H1 (cell line): Measurements from ENCODE around the gene HNF4A. TPM values are rescaled to one million over a fixed set of nuclear protein-coding genes. Genes with fewer than 3 reads are reported as not detected.

ENCODE experiments used
- CTCF ChIA-PET: fragments of 300-600 bp; sonication (Branson Sonifier 250); formaldehyde crosslinking; loops from one replicate; lab custom pipeline; 2021; ENCODE audit not compliant: partially characterized antibody; lab: Charles Lee
- POLR2A ChIA-PET: fragments of 300-600 bp; sonication (Branson Sonifier 250); formaldehyde crosslinking; loops from one replicate; lab custom pipeline; 2021; ENCODE audit warnings: inconsistent platforms; ENCODE audit not compliant: partially characterized antibody; lab: Charles Lee
- DNase-seq, 2 experiments: peaks; one replicate each; pipeline versions ENCODE4 v3.0.0 to v3.0.0-alpha.2; 2010 to 2022; ENCODE audit warnings: low spot score in 2 of 2, low read depth in 1 of 2, mixed read lengths in 1 of 2
- FAIRE-seq: peaks from 2 replicates; lab custom pipeline; 2011; peaks lifted over from hg19 to GRCh38; lab: Jason Lieb, UNC
- H2AFZ ChIP-seq: 2 replicates; pipeline ENCODE4 v1.8.1; 2012; ENCODE audit warnings: low read length, inconsistent platforms
- H2AK5ac ChIP-seq: 2 replicates; pipeline ENCODE4 v1.6.1; 2013; ENCODE audit warnings: low read depth, low read length
- H2BK120ac ChIP-seq: replicated peaks from 2 replicates; pipeline ENCODE3; 2013; ENCODE audit warnings: low read depth, low read length, inconsistent platforms
- H2BK12ac ChIP-seq: 2 replicates; pipeline ENCODE4 v1.6.1; 2013; ENCODE audit warnings: low read depth, low read length
- H2BK15ac ChIP-seq: 2 replicates; pipeline ENCODE4 v1.6.1; 2013; ENCODE audit warnings: low read length
- H2BK20ac ChIP-seq: 2 replicates; pipeline ENCODE4 v1.6.1; 2013; ENCODE audit warnings: low read length
- H2BK5ac ChIP-seq: 2 replicates; pipeline ENCODE4 v1.6.1; 2013; ENCODE audit warnings: low read depth, low read length
- H3K14ac ChIP-seq: 2 replicates; pipeline ENCODE4 v1.6.1; 2013; ENCODE audit warnings: inconsistent platforms; ENCODE audit not compliant: insufficient read length
- H3K18ac ChIP-seq: 2 replicates; pipeline ENCODE4 v1.6.1; 2013; ENCODE audit warnings: low read length; ENCODE audit errors: extremely low read depth
- H3K23ac ChIP-seq: 2 replicates; pipeline ENCODE4 v1.6.1; 2013; ENCODE audit warnings: inconsistent platforms; ENCODE audit not compliant: insufficient read length
- H3K23me2 ChIP-seq: 2 replicates; pipeline ENCODE4 v1.6.1; 2013; ENCODE audit warnings: low read depth, low read length
- H3K27ac ChIP-seq: 2 replicates; pipeline ENCODE4 v1.6.1; 2011; ENCODE audit warnings: low read depth, low read length, inconsistent platforms
- H3K27me3 ChIP-seq, 4 experiments: replicated peaks in 1 of 4; 1 replicate in 1 of 4; 2 replicates in 3 of 4; pipeline versions ENCODE4 v1.6.1 to v1.8.1; 2011 to 2013; ENCODE audit warnings: low read length in 3 of 4, mild to moderate bottlenecking in 3 of 4, inconsistent platforms in 2 of 4, mixed read lengths in 2 of 4, moderate library complexity in 1 of 4; ENCODE audit not compliant: control insufficient read depth in 3 of 4, insufficient read depth in 3 of 4; ENCODE audit errors: extremely low read depth in 1 of 4
- H3K36me3 ChIP-seq, 4 experiments: 2 replicates each; pipeline versions ENCODE4 v1.6.1 to v1.8.1; 2011 to 2013; ENCODE audit warnings: mild to moderate bottlenecking in 4 of 4, low read length in 3 of 4, moderate library complexity in 2 of 4, control low read depth in 1 of 4, inconsistent platforms in 1 of 4; ENCODE audit not compliant: insufficient read depth in 4 of 4, control insufficient read depth in 2 of 4
- H3K4ac ChIP-seq: replicated peaks from 2 replicates; pipeline ENCODE3; 2013; ENCODE audit warnings: low read length, low read depth, mixed read lengths, inconsistent platforms; ENCODE audit not compliant: insufficient read length
- H3K4me1 ChIP-seq, 4 experiments: replicated peaks in 1 of 4; 1 replicate in 1 of 4; 2 replicates in 3 of 4; pipeline versions ENCODE4 v1.6.1 to v1.8.1; 2011 to 2013; ENCODE audit warnings: low read length in 3 of 4, inconsistent platforms in 2 of 4, mixed read lengths in 1 of 4; ENCODE audit not compliant: insufficient read depth in 4 of 4, control insufficient read depth in 3 of 4
- H3K4me2 ChIP-seq, 2 experiments: 2 replicates each; pipeline versions ENCODE4 v1.6.1 to v1.8.1; 2011 to 2013; ENCODE audit warnings: low read depth in 2 of 2, low read length in 2 of 2, control low read depth in 1 of 2, inconsistent platforms in 1 of 2, mild to moderate bottlenecking in 1 of 2; ENCODE audit not compliant: insufficient read depth in 1 of 2
- H3K4me3 ChIP-seq, 4 experiments: fragments of 200-600, 300-600 bp in 1 of 4; sonication (generic), shearing (Covaris generic), sonication (Bioruptor Twin) in 1 of 4; 2 replicates each; pipeline versions ENCODE4 v1.5.1 to v1.8.1; 2011 to 2016; ENCODE audit warnings: low read length in 4 of 4, low read depth in 3 of 4, control low read depth in 2 of 4, inconsistent platforms in 2 of 4, mild to moderate bottlenecking in 2 of 4, mixed read lengths in 1 of 4, moderate library complexity in 1 of 4; ENCODE audit not compliant: insufficient read depth in 2 of 4; ENCODE audit errors: extremely low read depth in 1 of 4
- H3K56ac ChIP-seq: replicated peaks from 2 replicates; pipeline ENCODE3; 2013; ENCODE audit warnings: low read depth, mild to moderate bottlenecking, mixed read lengths, low read length, inconsistent platforms; ENCODE audit not compliant: insufficient read length
- H3K79me1 ChIP-seq: 2 replicates; pipeline ENCODE4 v1.6.1; 2013; ENCODE audit warnings: low read depth, low read length, control low read depth
- H3K79me2 ChIP-seq, 2 experiments: 2 replicates each; pipeline versions ENCODE4 v1.6.1 to v1.8.1; 2012 to 2013; ENCODE audit warnings: low read length in 2 of 2, mild to moderate bottlenecking in 2 of 2, inconsistent platforms in 1 of 2; ENCODE audit not compliant: insufficient read depth in 2 of 2, control insufficient read depth in 1 of 2
- H3K9ac ChIP-seq, 4 experiments: replicated peaks in 1 of 4; 1 replicate in 1 of 4; 2 replicates in 3 of 4; pipeline versions ENCODE4 v1.6.1 to v1.8.1; 2011 to 2013; ENCODE audit warnings: low read depth in 3 of 4, low read length in 3 of 4, control low read depth in 2 of 4, mild to moderate bottlenecking in 2 of 4, moderate library complexity in 2 of 4, inconsistent platforms in 1 of 4; ENCODE audit errors: extremely low read depth in 1 of 4
- H3K9me3 ChIP-seq, 2 experiments: 2 replicates each; pipeline versions ENCODE4 v1.6.1 to v1.8.1; 2012 to 2013; ENCODE audit warnings: mild to moderate bottlenecking in 2 of 2, moderate library complexity in 2 of 2, control low read depth in 1 of 2, inconsistent platforms in 1 of 2, low read depth in 1 of 2, low read length in 1 of 2, mixed read lengths in 1 of 2; ENCODE audit not compliant: insufficient read depth in 2 of 2
- H4K20me1 ChIP-seq, 2 experiments: replicated peaks in 1 of 2; 2 replicates each; pipeline versions ENCODE3 to v1.8.1; 2011 to 2013; ENCODE audit warnings: inconsistent platforms in 2 of 2, low read length in 2 of 2, mild to moderate bottlenecking in 1 of 2; ENCODE audit not compliant: insufficient read depth in 2 of 2, control insufficient read depth in 1 of 2
- H4K5ac ChIP-seq: 2 replicates; pipeline ENCODE4 v1.6.1; 2013; ENCODE audit warnings: low read length, low read depth, mixed read lengths, inconsistent platforms; ENCODE audit not compliant: insufficient read length
- H4K8ac ChIP-seq: 2 replicates; pipeline ENCODE4 v1.8.0; 2013; ENCODE audit warnings: mild to moderate bottlenecking, moderate library complexity, low read length, inconsistent platforms; ENCODE audit not compliant: insufficient read depth; ENCODE audit errors: extremely low read depth
- H4K91ac ChIP-seq: replicated peaks from 2 replicates; pipeline ENCODE3; 2013; ENCODE audit warnings: low read length, mixed read lengths, inconsistent platforms; ENCODE audit not compliant: insufficient read length
- CBX5 ChIP-seq: fragments of 300-800, 300-1000 bp; sonication (generic); IDR thresholded peaks from 2 replicates; pipeline ENCODE4 v1.7.1; 2016; ENCODE audit warnings: antibody characterized with exemption, low read length, low read depth
- CEBPB ChIP-seq: IDR thresholded peaks from 2 replicates; pipeline ENCODE4 v1.6.1; 2012; ENCODE audit warnings: low read depth, low read length
- CHD1 ChIP-seq: IDR thresholded peaks from 2 replicates; pipeline ENCODE4 v1.6.1; 2012; ENCODE audit warnings: low read depth, low read length, improper control_type of control experiment
- CTBP2 ChIP-seq: IDR thresholded peaks from 2 replicates; pipeline ENCODE4 v1.7.0; 2011; ENCODE audit warnings: borderline replicate concordance, mild to moderate bottlenecking, moderate library complexity, mixed read lengths, low read length; ENCODE audit not compliant: insufficient read depth, insufficient read length
- KDM5A ChIP-seq: fragments of 200-600 bp; IDR thresholded peaks from 2 replicates; pipeline ENCODE4 v1.7.1; 2012; ENCODE audit warnings: mild to moderate bottlenecking, low read length, inconsistent platforms, mixed read lengths
- POLR2A ChIP-seq, 2 experiments: IDR thresholded peaks; 1 replicate in 1 of 2; 2 replicates in 1 of 2; pipeline ENCODE4 v1.6.1; 2011; ENCODE audit warnings: low read depth in 2 of 2, low read length in 2 of 2, mild to moderate bottlenecking in 2 of 2; ENCODE audit errors: control extremely low read depth in 1 of 2
- POU5F1 ChIP-seq: IDR thresholded peaks from 2 replicates; pipeline ENCODE4 v1.6.1; 2011; ENCODE audit warnings: low read depth, mild to moderate bottlenecking, low read length, moderate library complexity
- SAP30 ChIP-seq: fragments of 300-600 bp; sonication (generic); IDR thresholded peaks from 2 replicates; pipeline ENCODE4 v1.7.1; 2012; ENCODE audit warnings: low read length, moderate library complexity, mild to moderate bottlenecking, inconsistent platforms; ENCODE audit not compliant: insufficient read depth, insufficient replicate concordance
- SIN3A ChIP-seq, 2 experiments: IDR thresholded peaks in 1 of 2; conservative IDR thresholded peaks in 1 of 2; 2 replicates each; pipeline ENCODE4 v1.6.1; 2011 to 2012; ENCODE audit warnings: low read length in 2 of 2, improper control_type of control experiment in 1 of 2, low read depth in 1 of 2, mild to moderate bottlenecking in 1 of 2
- SP1 ChIP-seq: IDR thresholded peaks from 2 replicates; pipeline ENCODE4 v1.6.1; 2011; ENCODE audit warnings: low read depth, low read length
- SP4 ChIP-seq: IDR thresholded peaks from 2 replicates; pipeline ENCODE4 v1.6.1; 2012; ENCODE audit warnings: low read length, inconsistent platforms
- TAF1 ChIP-seq: IDR thresholded peaks from 2 replicates; pipeline ENCODE4 v1.6.1; 2011; ENCODE audit warnings: mild to moderate bottlenecking, low read depth, low read length
- TAF7 ChIP-seq: optimal IDR thresholded peaks from 2 replicates; pipeline ENCODE3; 2011; ENCODE audit warnings: low read depth, mild to moderate bottlenecking, inconsistent platforms, low read length, moderate library complexity, borderline replicate concordance
- TBP ChIP-seq: IDR thresholded peaks from 2 replicates; pipeline ENCODE4 v1.6.1; 2011; ENCODE audit warnings: low read depth, low read length, improper control_type of control experiment
- ZNF274 ChIP-seq: IDR thresholded peaks from 2 replicates; pipeline ENCODE4 v1.7.0; 2012; ENCODE audit warnings: low read length, borderline replicate concordance; ENCODE audit errors: extremely low read depth
- WGBS, 2 experiments: shearing (Covaris generic) in 1 of 2; methylation state at CpG; one replicate each; pipeline versions ENCODE4 v1.1.6 to v1.1.7; 2013 to 2015; ENCODE audit warnings: low lambda C conversion rate in 2 of 2, mixed read lengths in 2 of 2, inconsistent platforms in 1 of 2, low coverage in 1 of 2, missing lambda C conversion rate in 1 of 2; ENCODE audit not compliant: insufficient replicate concordance in 2 of 2, insufficient coverage in 1 of 2, insufficient read length in 1 of 2; ENCODE audit errors: extremely low coverage in 1 of 2, missing lambda C conversion rate in 1 of 2; 5-methylcytosine and 5-hydroxymethylcytosine counted together
- polyA plus RNA-seq, 7 experiments: library from polyadenylated mRNA; depleted of rRNA in 3 of 7; stranded (reverse) in 5 of 7; unstranded in 2 of 7; fragments of >200 nt in 5 of 7; fragments of 200-250 nt in 2 of 7; gene quantifications; 1 replicate in 5 of 7; 2 replicates in 1 of 7; 4 replicates in 1 of 7; pipeline versions ENCODE4 v1.2.1 to v1.2.3, GENCODE V29; 2011 to 2013; ENCODE audit warnings: missing spikeins in 2 of 7, mixed read lengths in 2 of 7
- total RNA-seq: library from RNA; stranded (reverse); fragmentation: NEBNext Ultra II Directional; extraction: Animal tissue kit (Norgen Biotek cat#: 25700); gene quantifications from 2 replicates; pipeline ENCODE4 v1.2.1, GENCODE V29; 2021

HNF4A gene
- total and polyA plus RNA-seq, 2 of the 8 experiments (the other 6 are each of a cell fraction or from before 2014, with no cell fraction given) = 0.03 TPM; not detected in 1

DNA sequence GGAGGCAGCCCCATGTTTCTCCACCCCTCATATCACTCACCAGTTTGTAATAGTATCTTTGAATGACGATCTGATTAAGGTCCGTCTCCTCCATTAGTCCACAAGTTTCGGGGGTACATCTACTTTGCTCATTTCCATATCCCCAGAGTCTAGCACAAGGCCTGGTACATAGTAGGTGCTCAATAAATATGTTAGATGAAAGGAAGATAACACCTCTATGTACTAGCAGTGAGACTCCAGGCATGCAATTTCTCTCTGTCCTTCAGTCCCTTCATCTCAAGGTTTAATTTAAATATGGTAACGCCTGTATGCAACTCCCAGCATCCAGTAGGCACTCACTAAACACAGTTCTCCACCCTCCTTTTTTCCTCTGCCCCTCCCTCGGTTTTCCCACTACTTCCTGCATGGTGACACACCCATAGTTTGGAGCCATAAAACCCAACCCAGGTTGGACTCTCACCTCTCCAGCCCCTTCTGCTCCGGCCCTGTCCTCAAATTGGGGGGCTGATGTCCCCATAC, 461 bp upstream of the HNF4A start:
- Histone ChIP-seq H2AK5ac (no peak overlapping the region), H4K91ac (no peak overlapping the region), H4K8ac (no peak overlapping the region; the same call in 1 of the 2 replicates), H3K4me1 (peaks cover 0 to 6% (median 0%) of the 10 kb centered on the region in 4 experiments; a peak in 1 of 7 replicates), H3K4me2 (no peak overlapping the region), H3K23me2 (peaks cover under 1% of the 10 kb centered on the region; the same call in 1 of the 2 replicates), H3K27ac (no peak overlapping the region), H2BK20ac (no peak overlapping the region), H3K79me1 (no peaks in the 10 kb centered on the region), H2BK15ac (no peak overlapping the region), H2BK5ac (no peak overlapping the region), H3K36me3 (no peaks in the 10 kb centered on the region), H3K14ac (no peak overlapping the region), H3K23ac (no peak overlapping the region), H3K4ac (no peak overlapping the region), H3K56ac (no peak overlapping the region), H3K27me3 (peaks cover 0 to 3% (median 0%) of the 10 kb centered on the region in 4 experiments; a peak in 2 of 7 replicates), H3K9ac (no peak overlapping the region), H3K9me3 (no peaks in the 10 kb centered on the region), H3K18ac (no peak overlapping the region), H4K5ac (no peak overlapping the region), H2BK12ac (no peak overlapping the region), H4K20me1 (no peaks in the 10 kb centered on the region), H3K79me2 (no peaks in the 10 kb centered on the region), H2AFZ (no peak overlapping the region), H2BK120ac (no peak overlapping the region), H3K4me3 (no peak overlapping the region)
- no peak for FAIRE-seq
- CTCF ChIA-PET = interaction anchor here (0.6 to 1.2 kb wide), 3 partner anchors 19 to 106 kb away, joined by 3 to 4 read pairs (median 4); no protein-coding TSS in a partner anchor
- WGBS, 2 experiments = 88% methylated on average over 6 of the region's 6 CpGs; no CpG with 5 or more reads in 1 of the 2 experiments
- POLR2A ChIA-PET = no interaction called here
- no peak for DNase-seq
- TF ChIP-seq TAF1 (no peak), CEBPB (no peak), TAF7 (no peak), SP4 (no peak), CHD1 (no peak), POU5F1 (no peak), ZNF274 (no peak), SIN3A (conservative IDR thresholded peaks at IDR 0.05 in 1 of 2, IDR thresholded peaks at IDR 0.05 in 1 of 2; ENCODE audit: low read depth in 1 of 2, low read length in 2 of 2) (no peak), CBX5 (no peak), SP1 (no peak), SAP30 (no peak), POLR2A (IDR thresholded peaks at IDR 0.05; ENCODE audit: control extremely low read depth in 1 of 2, low read depth in 2 of 2, low read length in 2 of 2) (no peak), CTBP2 (no peak), KDM5A (no peak), TBP (no peak)
